Activated CD4-positive, CD25-positive, alpha-beta regulatory T cell (primary cell): ENCODE results near the gene FRG2C.
"Not testable (repeated sequence)": the region's sequence is repeated elsewhere in the genome, so short reads cannot be mapped to it uniquely, and the experiment has no call there.

Experiments used
- DNase-seq, 4 experiments: peaks; one replicate each; lab custom pipeline; 2025; lab: John Stamatoyannopoulos, UW

The FRG2C gene

GRCh38 chr3:75669348-75670297 is 5.5 kb downstream of the FRG2C start:
- DNase-seq, result not testable (repeated sequence)

GRCh38 chr3:75670298-75671286 is 6.5 kb downstream of the FRG2C start:
- DNase-seq, result not testable (repeated sequence)

GRCh38 chr3:75671287-75672139 is 7.4 kb downstream of the FRG2C start:
- DNase-seq, result not testable (repeated sequence)

GRCh38 chr3:75672140-75672775 is 8.1 kb downstream of the FRG2C start:
- DNase-seq, result not testable (repeated sequence)

- DNase-seq, result not testable (repeated sequence)
Measured at GRCh38 chr3:75683965-75684364, 19.8 kb downstream of the FRG2C start.

GRCh38 chr3:75687323-75687722 is 23.2 kb downstream of the FRG2C start:
- DNase-seq, result no peak

- DNase-seq, result no peak
Measured at GRCh38 chr3:75692061-75692460, 27.9 kb downstream of the FRG2C start.
